Neuron (in vitro differentiated cells): ENCODE data around the gene N4BP2L1.

ENCODE experiments used
- H2AFZ ChIP-seq: one replicate; pipeline ENCODE4 v1.6.1; 2013; ENCODE audit warnings: low read depth, mild to moderate bottlenecking, inconsistent platforms, low read length, moderate library complexity
- H3K27me3 ChIP-seq: one replicate; pipeline ENCODE4 v1.6.1; 2013; ENCODE audit warnings: low read length; ENCODE audit not compliant: insufficient read depth
- H3K36me3 ChIP-seq: one replicate; pipeline ENCODE4 v1.6.1; 2013; ENCODE audit warnings: low read length; ENCODE audit not compliant: insufficient read depth
- H3K4me1 ChIP-seq: one replicate; pipeline ENCODE4 v1.6.1; 2013; ENCODE audit warnings: low read length; ENCODE audit not compliant: insufficient read depth
- H3K4me3 ChIP-seq: 2 replicates; pipeline ENCODE4 v1.5.1; 2013; ENCODE audit warnings: mild to moderate bottlenecking, low read length, moderate library complexity
- H3K9me3 ChIP-seq: one replicate; pipeline ENCODE4 v1.6.1; 2013; ENCODE audit warnings: low read length

Gene N4BP2L1

DNA sequence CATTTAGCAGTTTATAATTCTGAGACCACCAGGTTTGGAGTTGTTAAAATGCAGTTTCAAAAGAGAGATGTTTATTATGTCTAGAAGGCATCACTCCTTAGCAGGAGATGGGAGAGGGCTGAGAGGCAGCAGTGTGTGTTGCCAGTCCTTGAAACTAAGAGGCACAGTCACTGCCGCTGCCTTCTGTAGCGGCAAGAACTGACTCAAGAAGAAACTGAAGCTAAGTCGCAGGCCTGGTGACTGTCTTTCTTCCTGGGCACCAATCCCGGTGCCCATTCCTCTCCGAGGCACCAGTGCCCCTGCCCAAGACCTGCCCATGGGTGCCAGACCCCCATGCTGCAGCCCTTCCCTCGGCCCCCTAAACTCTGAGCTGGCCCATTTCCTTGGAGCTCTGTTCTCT, 20.1 kb downstream of the N4BP2L1 start:
- Histone ChIP-seq H2AFZ (peak overlapping the region; percentile 17), H3K36me3 (no peaks in the 10 kb centered on the region), H3K27me3 (no peaks in the 10 kb centered on the region), H3K9me3 (no peaks in the 10 kb centered on the region), H3K4me3 (no peak overlapping the region), H3K4me1 (peaks cover 8% of the 10 kb centered on the region)

DNA sequence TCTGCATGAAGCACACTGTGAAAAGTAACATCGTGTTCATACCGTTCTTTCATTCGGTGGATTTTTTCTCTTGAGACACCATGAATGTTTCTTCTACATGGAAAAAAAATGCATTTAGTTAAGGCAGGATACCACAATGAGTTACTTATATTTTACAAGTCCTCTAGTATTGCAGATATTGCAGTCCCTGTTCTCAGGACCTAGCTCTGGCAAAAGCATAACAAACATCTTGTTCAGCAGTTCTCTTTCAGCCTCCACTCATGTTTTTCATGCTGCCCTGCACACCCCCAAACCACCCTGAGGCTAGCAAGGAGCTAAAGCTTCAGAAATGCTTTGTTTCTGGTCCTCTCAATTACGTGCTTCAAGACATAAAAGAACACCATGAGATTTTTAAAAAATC, 24.8 kb downstream of the N4BP2L1 start:
- H3K4me3 ChIP-seq = no peak overlapping the region
- H3K9me3 ChIP-seq = no peaks in the 10 kb centered on the region
- H3K27me3 ChIP-seq = no peaks in the 10 kb centered on the region
- H2AFZ ChIP-seq = no peak overlapping the region
- H3K36me3 ChIP-seq = peaks cover 15% of the 10 kb centered on the region
- H3K4me1 ChIP-seq = peaks cover 5% of the 10 kb centered on the region

DNA sequence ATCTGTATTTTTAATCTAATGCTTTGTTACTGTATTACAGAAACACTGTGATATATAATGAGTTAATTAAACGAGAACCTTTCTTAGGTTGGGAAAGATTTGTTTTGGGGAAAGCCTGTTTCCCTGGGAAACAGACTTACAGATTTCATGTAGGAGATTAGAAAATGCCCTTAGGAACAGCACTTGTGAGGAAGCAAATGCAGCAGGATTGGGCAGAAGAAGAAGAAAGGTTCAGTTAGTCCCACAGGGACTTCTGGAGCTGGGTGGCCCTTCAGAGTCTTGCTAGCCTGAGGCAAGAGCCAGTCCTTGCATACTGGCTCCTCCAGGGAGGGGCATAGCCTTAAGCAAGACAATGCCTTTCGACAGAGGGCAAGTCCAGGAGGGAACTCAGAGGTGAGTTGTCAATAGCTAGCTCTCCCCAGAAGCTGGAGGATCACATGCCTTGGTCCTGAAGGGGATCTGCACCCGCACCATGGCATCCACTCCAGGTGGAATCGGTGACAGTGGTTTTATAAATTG, 36.8 kb downstream of the N4BP2L1 start:
- no peaks in the 10 kb centered on the region for H3K27me3 ChIP-seq
- H3K9me3 ChIP-seq = no peaks in the 10 kb centered on the region
- H3K36me3 ChIP-seq = peaks cover 7% of the 10 kb centered on the region
- H3K4me3 ChIP-seq = no peak overlapping the region
- no peaks in the 10 kb centered on the region for H3K4me1 ChIP-seq
- no peak overlapping the region for H2AFZ ChIP-seq

DNA sequence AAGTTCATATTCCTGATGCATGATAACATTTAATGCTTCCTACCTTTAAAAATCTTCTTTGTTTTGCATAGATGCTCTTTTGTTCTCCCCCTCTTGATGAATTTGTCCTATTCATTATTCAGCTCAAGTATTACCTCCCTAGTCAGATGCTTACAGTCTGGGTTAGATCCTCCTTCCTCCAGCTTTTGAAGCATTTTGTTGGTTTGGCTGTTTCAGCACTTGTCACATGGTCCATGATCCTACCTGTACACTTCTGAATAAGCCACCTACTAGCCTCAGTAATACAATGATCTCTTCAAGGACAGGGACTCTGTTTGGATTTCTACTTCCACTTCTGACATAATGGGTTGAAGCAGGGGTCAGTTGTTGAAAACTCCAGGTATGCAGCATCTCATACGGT, 37.4 kb downstream of the N4BP2L1 start:
- Histone ChIP-seq H3K4me3 (no peak overlapping the region), H3K36me3 (peaks cover 7% of the 10 kb centered on the region), H3K9me3 (no peaks in the 10 kb centered on the region), H2AFZ (no peak overlapping the region), H3K27me3 (no peaks in the 10 kb centered on the region), H3K4me1 (no peaks in the 10 kb centered on the region)

DNA sequence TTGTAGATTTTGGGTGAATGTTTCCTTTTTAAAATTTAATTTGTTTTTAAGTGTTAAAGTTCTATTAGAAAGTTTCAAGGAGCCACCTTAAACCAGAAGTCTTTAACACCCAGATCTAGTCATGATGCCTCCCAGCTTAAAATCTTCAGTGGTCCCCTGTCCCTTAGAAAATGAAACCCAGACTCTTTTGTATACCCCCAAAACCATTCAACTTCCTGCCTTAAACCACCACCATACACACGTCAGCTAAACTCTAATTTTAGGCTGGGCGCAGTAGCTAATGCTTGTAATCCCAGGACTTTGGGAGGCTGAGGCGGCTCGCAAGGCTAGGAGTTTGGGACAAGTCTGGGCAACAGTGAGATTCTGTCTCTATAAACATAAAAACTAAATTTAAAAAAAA, 37.9 kb downstream of the N4BP2L1 start:
- no peaks in the 10 kb centered on the region for H3K4me1 ChIP-seq
- H3K4me3 ChIP-seq = no peak overlapping the region
- peaks cover 5% of the 10 kb centered on the region for H3K36me3 ChIP-seq
- no peaks in the 10 kb centered on the region for H3K9me3 ChIP-seq
- H3K27me3 ChIP-seq = no peaks in the 10 kb centered on the region
- H2AFZ ChIP-seq = no peak overlapping the region

DNA sequence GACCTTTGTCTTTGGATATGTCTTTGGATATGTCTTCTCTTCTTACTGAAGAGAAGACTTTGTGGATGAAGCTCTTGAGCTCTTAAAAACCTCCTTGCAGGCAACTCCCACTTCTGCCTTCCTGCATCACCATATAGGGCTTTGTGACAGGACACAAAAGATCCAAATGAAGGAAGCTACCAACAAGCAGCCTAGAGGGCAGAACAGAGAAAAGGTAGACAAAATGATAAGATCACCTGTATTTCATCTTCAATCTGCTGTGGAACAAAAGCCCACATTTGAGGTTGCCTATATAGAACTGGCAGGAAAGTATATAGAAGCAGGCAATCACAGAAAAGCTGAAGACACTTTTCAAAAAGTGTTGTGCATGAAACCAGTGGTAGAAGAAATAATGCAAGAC, 42.5 kb downstream of the N4BP2L1 start:
- H3K4me1 ChIP-seq = no peaks in the 10 kb centered on the region
- no peaks in the 10 kb centered on the region for H3K27me3 ChIP-seq
- no peak overlapping the region for H3K4me3 ChIP-seq
- no peaks in the 10 kb centered on the region for H3K9me3 ChIP-seq
- H3K36me3 ChIP-seq = peaks cover 30% of the 10 kb centered on the region
- H2AFZ ChIP-seq = no peak overlapping the region

DNA sequence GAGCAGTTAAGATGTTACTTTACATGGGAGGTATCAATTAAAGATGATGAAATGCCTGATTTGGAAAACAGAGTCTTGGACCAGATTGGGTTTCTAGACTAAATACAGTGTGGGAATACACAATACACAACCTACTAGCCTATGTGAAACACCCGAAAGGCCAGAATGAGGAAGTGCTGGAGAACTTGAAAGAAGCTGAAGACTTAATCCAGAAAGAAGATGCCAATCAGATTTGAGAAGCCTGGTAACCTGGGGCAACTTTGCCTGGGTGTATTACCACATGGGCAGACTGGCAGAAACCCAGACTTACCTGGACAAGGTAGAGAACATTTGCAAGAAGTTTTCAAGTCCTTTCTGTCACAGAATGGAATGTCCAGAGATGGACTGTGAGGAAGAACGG, 43.2 kb downstream of the N4BP2L1 start:
- Histone ChIP-seq H3K36me3 (peaks cover 37% of the 10 kb centered on the region), H3K4me3 (no peak overlapping the region), H2AFZ (no peak overlapping the region), H3K4me1 (no peaks in the 10 kb centered on the region), H3K9me3 (no peaks in the 10 kb centered on the region), H3K27me3 (no peaks in the 10 kb centered on the region)

DNA sequence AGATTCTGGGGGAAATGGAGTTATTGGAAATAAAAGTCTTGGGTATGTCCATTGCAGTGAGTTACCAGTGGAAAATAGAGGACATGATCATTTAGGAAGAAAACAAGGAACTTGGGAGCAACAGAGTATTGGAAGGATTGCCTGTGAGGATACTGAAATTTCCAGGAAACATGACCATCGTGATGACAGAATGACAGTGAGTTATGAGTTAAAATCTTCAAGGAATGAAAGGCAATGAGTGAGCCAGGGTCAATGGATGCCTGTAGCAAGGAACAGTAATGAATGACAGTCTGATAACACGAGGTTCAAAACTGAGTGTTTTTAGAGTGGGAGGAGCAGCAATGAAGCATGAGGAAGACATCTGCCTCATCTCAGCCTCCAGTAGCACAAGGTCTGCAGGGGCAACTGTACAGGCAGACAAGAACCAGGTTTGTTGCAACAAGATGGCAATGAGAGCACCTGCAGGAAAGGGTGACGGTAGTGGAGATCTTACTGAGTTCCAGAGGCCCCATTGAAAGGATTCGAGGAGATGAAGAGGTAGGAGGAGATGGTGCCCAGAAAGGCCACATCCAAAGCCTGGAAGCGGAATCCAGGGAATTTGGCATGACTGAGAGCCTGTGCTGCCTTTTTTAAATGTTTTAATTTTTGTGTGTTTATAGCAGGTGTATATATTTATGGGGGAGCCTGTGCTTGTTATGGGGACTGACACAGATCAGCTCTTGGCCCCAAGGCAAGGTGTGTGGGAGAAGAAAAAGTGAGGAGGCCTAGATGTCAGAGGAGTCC, 43.9 kb downstream of the N4BP2L1 start:
- Histone ChIP-seq H3K4me3 (no peak overlapping the region), H3K27me3 (no peaks in the 10 kb centered on the region), H3K36me3 (peaks cover 40% of the 10 kb centered on the region), H3K9me3 (no peaks in the 10 kb centered on the region), H2AFZ (no peak overlapping the region), H3K4me1 (no peaks in the 10 kb centered on the region)

DNA sequence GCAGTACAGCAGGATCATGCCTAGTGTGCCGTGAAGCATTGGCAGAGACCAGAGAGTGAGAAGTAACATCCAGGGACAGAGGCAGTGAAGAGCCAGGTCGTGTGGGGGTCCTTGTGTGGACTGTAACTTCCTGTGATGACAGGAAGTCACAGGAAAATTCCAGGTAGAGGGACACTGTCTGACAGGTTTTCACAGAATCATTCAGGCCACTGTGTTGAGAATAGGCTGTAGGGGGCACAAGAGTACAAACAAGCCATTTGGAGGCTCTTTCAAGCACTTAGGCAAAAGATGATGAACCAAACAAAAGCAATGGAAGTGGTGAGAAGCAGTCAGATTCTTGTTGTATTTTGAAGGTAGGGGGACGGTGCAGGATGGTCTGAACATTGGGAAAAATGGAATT, 46.4 kb downstream of the N4BP2L1 start:
- Histone ChIP-seq H3K4me1 (no peaks in the 10 kb centered on the region), H2AFZ (no peak overlapping the region), H3K27me3 (no peaks in the 10 kb centered on the region), H3K9me3 (no peaks in the 10 kb centered on the region), H3K4me3 (no peak overlapping the region), H3K36me3 (peaks cover 51% of the 10 kb centered on the region)

DNA sequence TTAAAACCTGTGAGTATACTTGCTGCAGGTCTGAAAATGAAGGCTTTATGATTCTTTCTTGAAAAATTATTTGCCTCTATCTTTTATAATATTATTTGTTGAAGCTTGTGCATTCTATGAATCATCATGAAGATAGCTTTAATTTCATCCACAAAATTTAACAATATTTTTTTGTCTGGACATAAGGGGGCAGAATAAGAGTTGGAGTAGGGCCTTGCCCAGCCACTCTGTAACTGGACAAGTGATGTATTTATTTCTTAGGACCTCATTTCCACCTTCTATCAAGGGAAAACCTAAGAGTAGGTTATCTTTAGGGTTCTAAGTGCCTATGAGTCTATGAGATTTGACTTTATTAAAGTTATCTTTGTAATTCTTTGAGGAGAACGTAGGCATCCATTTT, 49.9 kb downstream of the N4BP2L1 start:
- Histone ChIP-seq H2AFZ (no peak overlapping the region), H3K4me3 (no peak overlapping the region), H3K36me3 (peaks cover 40% of the 10 kb centered on the region), H3K4me1 (no peaks in the 10 kb centered on the region), H3K27me3 (no peaks in the 10 kb centered on the region), H3K9me3 (peaks cover 3% of the 10 kb centered on the region)

DNA sequence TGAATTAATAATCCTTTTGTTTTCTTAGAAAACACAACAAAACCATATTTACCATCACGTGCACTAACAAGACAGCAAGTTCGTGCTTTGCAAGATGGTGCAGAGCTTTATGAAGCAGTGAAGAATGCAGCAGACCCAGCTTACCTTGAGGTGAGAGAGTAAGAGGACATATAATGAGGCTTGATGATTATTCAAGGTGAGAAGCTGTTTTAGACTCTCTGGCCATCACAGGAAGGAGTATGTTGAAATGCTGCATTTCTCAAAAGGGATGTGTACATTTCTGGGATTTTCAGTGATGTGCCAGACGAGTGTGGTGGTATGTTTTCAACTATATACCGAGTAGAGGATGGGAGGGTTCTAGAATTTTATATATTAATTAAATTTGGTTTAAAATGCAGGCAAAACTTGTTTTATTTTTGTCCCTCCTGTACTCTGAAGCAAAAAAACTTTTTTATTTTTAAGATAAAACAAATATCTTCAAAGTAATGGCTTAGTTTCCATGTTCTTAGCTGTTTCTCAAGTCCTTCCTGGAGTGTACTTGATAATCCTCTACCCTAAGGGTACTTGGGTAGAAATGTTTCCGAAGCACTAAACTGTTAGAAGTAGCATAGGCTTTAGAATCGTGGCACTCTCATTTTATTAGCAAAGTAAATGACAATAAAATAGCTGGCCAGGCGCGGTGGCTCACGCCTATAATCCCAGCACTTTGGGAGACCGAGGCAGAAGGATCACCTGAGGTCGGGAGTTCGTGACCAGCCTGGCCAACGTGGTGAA, 51.1 kb downstream of the N4BP2L1 start:
- peaks cover 3% of the 10 kb centered on the region for H3K9me3 ChIP-seq
- peaks cover 40% of the 10 kb centered on the region for H3K36me3 ChIP-seq
- no peaks in the 10 kb centered on the region for H3K27me3 ChIP-seq
- no peaks in the 10 kb centered on the region for H3K4me1 ChIP-seq
- no peak overlapping the region for H3K4me3 ChIP-seq
- no peak overlapping the region for H2AFZ ChIP-seq

DNA sequence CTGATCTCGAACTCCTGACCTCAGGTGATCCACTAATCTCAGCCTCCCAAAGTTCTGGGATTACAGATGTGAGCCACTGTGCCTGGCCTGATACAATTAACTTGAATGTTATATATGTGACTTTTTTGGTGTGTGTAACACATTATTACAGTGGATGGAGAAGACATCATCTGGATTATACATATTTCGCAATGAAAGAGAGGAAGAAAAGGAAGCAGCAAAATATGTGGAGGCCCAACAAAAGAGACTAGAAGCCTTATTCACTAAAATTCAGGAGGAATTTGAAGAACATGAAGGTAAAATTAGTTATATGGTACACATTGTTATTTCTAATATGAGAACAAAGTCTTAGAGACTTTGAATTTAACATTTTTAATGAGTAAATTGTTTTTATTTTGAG, 57.1 kb downstream of the N4BP2L1 start:
- H3K4me3 ChIP-seq = no peak overlapping the region
- peaks cover 3% of the 10 kb centered on the region for H3K9me3 ChIP-seq
- H3K4me1 ChIP-seq = no peaks in the 10 kb centered on the region
- H3K36me3 ChIP-seq = peaks cover 29% of the 10 kb centered on the region
- no peaks in the 10 kb centered on the region for H3K27me3 ChIP-seq
- H2AFZ ChIP-seq = no peak overlapping the region

DNA sequence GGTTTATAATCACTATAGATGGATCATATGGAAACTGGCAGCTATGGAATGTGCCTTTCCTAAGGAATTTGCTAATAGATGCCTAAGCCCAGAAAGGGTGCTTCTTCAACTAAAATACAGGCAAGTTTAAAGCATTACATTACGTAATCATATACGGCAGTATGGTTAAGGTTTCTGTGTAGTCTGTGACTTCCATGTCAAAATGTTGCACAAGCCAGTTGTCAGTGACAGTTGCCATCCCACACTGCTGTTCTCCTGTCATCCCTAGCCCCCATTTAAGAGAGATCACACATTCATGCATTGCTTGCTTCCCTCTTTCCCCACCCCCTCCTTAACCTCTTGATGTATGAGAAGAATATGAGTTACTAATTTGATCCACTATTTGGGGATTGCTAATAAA, 65.4 kb downstream of the N4BP2L1 start:
- H2AFZ ChIP-seq = no peak overlapping the region
- peaks cover 22% of the 10 kb centered on the region for H3K36me3 ChIP-seq
- no peak overlapping the region for H3K4me3 ChIP-seq
- H3K4me1 ChIP-seq = no peaks in the 10 kb centered on the region
- H3K9me3 ChIP-seq = no peaks in the 10 kb centered on the region
- no peaks in the 10 kb centered on the region for H3K27me3 ChIP-seq
